H9 (cell line): ENCODE measurements around the gene TBC1D22A. TPM values are rescaled to one million over a fixed set of nuclear protein-coding genes. Genes with fewer than 3 reads are reported as not detected.

ENCODE experiments used
- DNase-seq: peaks from one replicate; pipeline ENCODE4 v3.0.0-alpha.2; 2017
- H2AFZ ChIP-seq: one replicate; pipeline ENCODE4 v1.6.1; 2013; ENCODE audit warnings: mild to moderate bottlenecking, low read length, control low read depth, moderate library complexity
- H2AK5ac ChIP-seq: 2 replicates; pipeline ENCODE4 v1.6.1; 2013; ENCODE audit warnings: low read length, control low read depth, mixed read lengths; ENCODE audit not compliant: insufficient read length
- H2BK120ac ChIP-seq: one replicate; pipeline ENCODE4 v1.6.1; 2013; ENCODE audit warnings: low read depth, mild to moderate bottlenecking, low read length, control low read depth, inconsistent platforms; ENCODE audit not compliant: poor library complexity, severe bottlenecking
- H2BK12ac ChIP-seq: 2 replicates; pipeline ENCODE4 v1.6.1; 2013; ENCODE audit warnings: low read length, control low read depth, mixed read lengths, low read depth; ENCODE audit not compliant: insufficient read length
- H2BK15ac ChIP-seq: 2 replicates; pipeline ENCODE4 v1.6.1; 2013; ENCODE audit warnings: low read depth, low read length, control low read depth
- H2BK20ac ChIP-seq: one replicate; pipeline ENCODE4 v1.6.1; 2013; ENCODE audit warnings: low read depth, mild to moderate bottlenecking, low read length, control low read depth, inconsistent platforms; ENCODE audit not compliant: poor library complexity, severe bottlenecking
- H2BK5ac ChIP-seq: 2 replicates; pipeline ENCODE4 v1.6.1; 2013; ENCODE audit warnings: low read length, control low read depth, mixed read lengths; ENCODE audit not compliant: insufficient read length
- H3K14ac ChIP-seq: 2 replicates; pipeline ENCODE4 v1.6.1; 2013; ENCODE audit warnings: low read length, control low read depth; ENCODE audit not compliant: insufficient read depth
- H3K18ac ChIP-seq: 2 replicates; pipeline ENCODE4 v1.6.1; 2013; ENCODE audit warnings: low read depth, mild to moderate bottlenecking, mixed read lengths, low read length, control low read depth; ENCODE audit not compliant: insufficient read length
- H3K23ac ChIP-seq: 2 replicates; pipeline ENCODE4 v1.6.1; 2013; ENCODE audit warnings: low read length, control low read depth, mixed read lengths, low read depth; ENCODE audit not compliant: insufficient read length
- H3K23me2 ChIP-seq: 2 replicates; pipeline ENCODE4 v1.6.1; 2013; ENCODE audit warnings: low read depth, mild to moderate bottlenecking, mixed read lengths, low read length, control low read depth; ENCODE audit not compliant: insufficient read length, poor library complexity, severe bottlenecking
- H3K27ac ChIP-seq: 2 replicates; pipeline ENCODE4 v1.5.1; 2013; ENCODE audit warnings: low read length, control low read depth, mixed read lengths, low read depth; ENCODE audit not compliant: insufficient read length
- H3K27me3 ChIP-seq: 2 replicates; pipeline ENCODE4 v1.6.1; 2013; ENCODE audit warnings: low read length, control low read depth, inconsistent platforms; ENCODE audit not compliant: insufficient read depth
- H3K4ac ChIP-seq: 2 replicates; pipeline ENCODE4 v1.6.1; 2013; ENCODE audit warnings: low read depth, mild to moderate bottlenecking, control low read depth, inconsistent platforms, low read length, moderate library complexity
- H3K4me1 ChIP-seq: 2 replicates; pipeline ENCODE4 v1.6.1; 2013; ENCODE audit warnings: low read length, control low read depth, inconsistent platforms; ENCODE audit not compliant: insufficient read depth
- H3K4me2 ChIP-seq: 2 replicates; pipeline ENCODE4 v1.6.1; 2013; ENCODE audit warnings: low read length, control low read depth, mixed read lengths; ENCODE audit not compliant: insufficient read length, insufficient read depth
- H3K56ac ChIP-seq: 2 replicates; pipeline ENCODE4 v1.6.1; 2013; ENCODE audit warnings: low read depth, mild to moderate bottlenecking, mixed read lengths, low read length, control low read depth; ENCODE audit not compliant: insufficient read length
- H3K79me1 ChIP-seq: 2 replicates; pipeline ENCODE4 v1.6.1; 2013; ENCODE audit warnings: low read depth, mild to moderate bottlenecking, moderate library complexity, low read length, control low read depth, inconsistent platforms; ENCODE audit not compliant: insufficient read depth, poor library complexity, severe bottlenecking
- H3K79me2 ChIP-seq: 2 replicates; pipeline ENCODE4 v1.6.1; 2013; ENCODE audit warnings: low read length, control low read depth, inconsistent platforms; ENCODE audit not compliant: insufficient read depth
- H3K9ac ChIP-seq: 2 replicates; pipeline ENCODE4 v1.6.1; 2013; ENCODE audit warnings: low read length, control low read depth, mixed read lengths; ENCODE audit not compliant: insufficient read length; ENCODE audit errors: extremely low read depth
- H3K9me3 ChIP-seq: one replicate; pipeline ENCODE4 v1.6.1; 2013; ENCODE audit warnings: low read depth, low read length, inconsistent platforms; ENCODE audit not compliant: control insufficient read depth
- H3T11ph ChIP-seq: one replicate; pipeline ENCODE4 v1.6.1; 2013; ENCODE audit warnings: mild to moderate bottlenecking, low read length, control low read depth, inconsistent platforms
- H4K20me1 ChIP-seq: one replicate; pipeline ENCODE4 v1.6.1; 2013; ENCODE audit not compliant: control insufficient read depth, insufficient read length, insufficient read depth
- H4K5ac ChIP-seq: 2 replicates; pipeline ENCODE4 v1.6.1; 2013; ENCODE audit warnings: low read depth, mild to moderate bottlenecking, mixed read lengths, low read length, control low read depth; ENCODE audit not compliant: insufficient read length
- H4K8ac ChIP-seq: replicated peaks from 2 replicates; pipeline ENCODE4 v1.6.1; 2013; ENCODE audit warnings: low read length, control low read depth, mixed read lengths, low read depth; ENCODE audit not compliant: insufficient read length
- H4K91ac ChIP-seq: 2 replicates; pipeline ENCODE4 v1.6.1; 2013; ENCODE audit warnings: low read depth, mild to moderate bottlenecking, moderate library complexity, mixed read lengths, low read length, control low read depth; ENCODE audit not compliant: insufficient read length
- H3K27ac Mint-ChIP-seq, 3 experiments: 2 replicates in 2 of 3; 3 replicates in 1 of 3; pipeline ENCODE4 v1.8.0; 2020 to 2021; ENCODE audit warnings: mixed read lengths in 3 of 3, mild to moderate bottlenecking in 1 of 3, moderate library complexity in 1 of 3
- H3K27me3 Mint-ChIP-seq: 2 replicates; pipeline ENCODE4 v1.8.0; 2021; ENCODE audit warnings: low read depth, mild to moderate bottlenecking, moderate library complexity, mixed read lengths
- H3K36me3 Mint-ChIP-seq, 3 experiments: 2 replicates in 2 of 3; 3 replicates in 1 of 3; pipeline ENCODE4 v1.8.0; 2020 to 2021; ENCODE audit warnings: low read depth in 3 of 3, mixed read lengths in 3 of 3; ENCODE audit not compliant: insufficient read depth in 1 of 3
- H3K4me1 Mint-ChIP-seq, 2 experiments: 2 replicates each; pipeline ENCODE4 v1.8.0; 2020; ENCODE audit warnings: mixed read lengths in 2 of 2
- H3K4me3 Mint-ChIP-seq, 2 experiments: 2 replicates in 1 of 2; 3 replicates in 1 of 2; pipeline ENCODE4 v1.8.0; 2020 to 2021; ENCODE audit warnings: mild to moderate bottlenecking in 2 of 2, mixed read lengths in 2 of 2, moderate library complexity in 1 of 2
- H3K9me3 Mint-ChIP-seq, 2 experiments: 2 replicates in 1 of 2; 3 replicates in 1 of 2; pipeline ENCODE4 v1.8.0; 2020; ENCODE audit warnings: mild to moderate bottlenecking in 2 of 2, mixed read lengths in 2 of 2, moderate library complexity in 1 of 2
- CTCF ChIP-seq: fragments of 200-600 bp; sonication (generic); conservative IDR thresholded peaks from 3 replicates; pipeline ENCODE4 v1.8.0; 2021; ENCODE audit warnings: antibody characterized with exemption, mild to moderate bottlenecking
- WGBS: extraction: QIAGEN DNeasy Blood & Tissue Kit; methylation state at CpG from one replicate; pipeline ENCODE4 v1.1.7; 2013; ENCODE audit warnings: missing lambda C conversion rate, low lambda C conversion rate, mixed read lengths; ENCODE audit not compliant: insufficient read length; ENCODE audit errors: extremely low coverage; 5-methylcytosine and 5-hydroxymethylcytosine counted together
- total RNA-seq: library from RNA; stranded (reverse); gene quantifications from 2 replicates; pipeline ENCODE4 v1.2.1, GENCODE V29; 2021

The TBC1D22A gene
- total RNA-seq, 1 experiment from 2014 or later, result 20.8 TPM

- Histone ChIP-seq H3K4me1 (no peaks in the 10 kb centered on the region), H2BK15ac (no peak overlapping the region), H3T11ph (no peak overlapping the region), H3K27me3 (no peaks in the 10 kb centered on the region), H3K79me1 (no peaks in the 10 kb centered on the region), H3K79me2 (no peaks in the 10 kb centered on the region), H3K14ac (no peak overlapping the region), H4K8ac (no peak overlapping the region), H3K56ac (no peak overlapping the region), H3K18ac (no peak overlapping the region), H3K4ac (no peak overlapping the region), H3K23me2 (no peaks in the 10 kb centered on the region), H2BK20ac (no peak overlapping the region), H4K91ac (no peak overlapping the region), H4K5ac (no peak overlapping the region), H2BK12ac (no peak overlapping the region), H3K9ac (no peak overlapping the region), H2BK120ac (no peak overlapping the region), H3K4me2 (no peak overlapping the region), H2AK5ac (no peak overlapping the region), H3K9me3 (peaks cover 15% of the 10 kb centered on the region), H2BK5ac (no peak overlapping the region), H3K23ac (no peak overlapping the region), H3K27ac (no peak overlapping the region), H4K20me1 (no peaks in the 10 kb centered on the region), H2AFZ (no peak overlapping the region)
- H3K9me3 Mint-ChIP-seq, result peaks cover 0 to 84% of the 10 kb centered on the region in 2 experiments; a peak in 4 of 5 replicates
- DNase-seq, result no peak
- TF ChIP-seq CTCF, result no peak
- no CpG with 5 or more reads among the region's 9 CpGs for WGBS
- no peaks in the 10 kb centered on the region for H3K4me1 Mint-ChIP-seq
- peaks cover 0 to 18% (median 17%) of the 10 kb centered on the region in 3 experiments; a peak in 5 of 7 replicates for H3K36me3 Mint-ChIP-seq
- H3K4me3 Mint-ChIP-seq, result no peak overlapping the region
- H3K27me3 Mint-ChIP-seq, result peaks cover 5% of the 10 kb centered on the region
- H3K27ac Mint-ChIP-seq, result no peak overlapping the region
Measured at GRCh38 chr22:47195156-47195483, 432.7 kb downstream of the TBC1D22A start.
